OCI-LY1 (cell line): ENCODE data around the gene MFAP3L.

Experiments
- H2AFZ ChIP-seq: fragments of 200-600 bp; sonication (generic), shearing (Covaris generic); 2 replicates; pipeline ENCODE4 v1.6.0; 2014; ENCODE audit warnings: antibody characterized with exemption, mild to moderate bottlenecking, low read length
- H3F3A ChIP-seq: fragments of 200-600 bp; sonication (generic), shearing (Covaris generic); 2 replicates; pipeline ENCODE4 v1.6.0; 2014; ENCODE audit warnings: mild to moderate bottlenecking, antibody characterized with exemption, low read length, moderate library complexity; ENCODE audit not compliant: insufficient read depth
- H3K27ac ChIP-seq: fragments of 200-600 bp; sonication (generic); 2 replicates; pipeline ENCODE4 v1.5.1; 2014; ENCODE audit warnings: low read length, mixed run types, mild to moderate bottlenecking, low read depth; ENCODE audit not compliant: poor library complexity, severe bottlenecking
- H3K27me3 ChIP-seq: fragments of 200-600 bp; sonication (generic); 2 replicates; pipeline ENCODE4 v1.6.0; 2014; ENCODE audit warnings: antibody characterized with exemption, mild to moderate bottlenecking, low read length, moderate library complexity; ENCODE audit not compliant: insufficient read depth
- H3K36me3 ChIP-seq: fragments of 200-600 bp; sonication (generic); 2 replicates; pipeline ENCODE4 v1.6.1; 2014; ENCODE audit warnings: mild to moderate bottlenecking, antibody characterized with exemption, low read length, moderate library complexity, mixed read lengths; ENCODE audit not compliant: insufficient read depth
- H3K4me1 ChIP-seq: fragments of 200-600 bp; sonication (generic); 2 replicates; pipeline ENCODE4 v1.5.1; 2014; ENCODE audit warnings: mild to moderate bottlenecking, low read length, moderate library complexity; ENCODE audit not compliant: insufficient read depth, severe bottlenecking
- H3K4me2 ChIP-seq: fragments of 200-600 bp; sonication (generic), shearing (Covaris generic); 2 replicates; pipeline ENCODE4 v1.6.1; 2014; ENCODE audit warnings: low read length
- H3K4me3 ChIP-seq: fragments of 200-600 bp; sonication (generic); 2 replicates; pipeline ENCODE4 v1.5.1; 2014; ENCODE audit warnings: low read length, low read depth, mild to moderate bottlenecking, mixed read lengths; ENCODE audit not compliant: poor library complexity, severe bottlenecking
- H3K79me2 ChIP-seq: fragments of 200-600 bp; shearing (Covaris generic); 2 replicates; pipeline ENCODE4 v1.6.1; 2016; ENCODE audit warnings: mixed run types, low read length, mixed read lengths; ENCODE audit not compliant: insufficient read depth
- H3K9ac ChIP-seq: fragments of 200-600 bp; sonication (generic), shearing (Covaris generic); 2 replicates; pipeline ENCODE4 v1.6.1; 2014; ENCODE audit warnings: mild to moderate bottlenecking, low read length, mixed read lengths
- H3K9me2 ChIP-seq: fragments of 200-600 bp; sonication (generic), shearing (Covaris generic); 2 replicates; pipeline ENCODE4 v1.6.1; 2014; ENCODE audit warnings: low read depth, mild to moderate bottlenecking, low read length, mixed read lengths
- H3K9me3 ChIP-seq: fragments of 200-600 bp; shearing (Covaris generic); 2 replicates; pipeline ENCODE4 v1.6.1; 2014; ENCODE audit warnings: low read length, mixed read lengths
- H4K20me1 ChIP-seq: fragments of 200-600 bp; sonication (generic), shearing (Covaris generic); 2 replicates; pipeline ENCODE4 v1.6.0; 2016; ENCODE audit warnings: mild to moderate bottlenecking, low read length; ENCODE audit not compliant: insufficient read depth
- CTCF ChIP-seq: fragments of 200-600 bp; sonication (generic), shearing (Covaris generic); IDR thresholded peaks from 2 replicates; pipeline ENCODE4 v1.5.1; 2017; ENCODE audit warnings: mild to moderate bottlenecking, antibody characterized with exemption, low read length, moderate library complexity, mixed read lengths
- EZH2 ChIP-seq: fragments of 200-600 bp; sonication (generic), shearing (Covaris generic); IDR thresholded peaks from 2 replicates; pipeline ENCODE4 v1.8.0; 2017; ENCODE audit warnings: borderline replicate concordance, mixed run types, mild to moderate bottlenecking, antibody characterized with exemption, low read length, moderate library complexity, mixed read lengths

MFAP3L gene

GRCh38 chr4:169988252-169988651, 37.9 kb downstream of the MFAP3L start:
- Histone ChIP-seq H3K4me2 (no peak overlapping the region), H3K27me3 (no peaks in the 10 kb centered on the region), H3K36me3 (no peaks in the 10 kb centered on the region), H2AFZ (no peak overlapping the region), H3K27ac (no peak overlapping the region), H3K4me3 (no peak overlapping the region), H3K79me2 (no peaks in the 10 kb centered on the region), H3K9ac (no peak overlapping the region), H3K9me3 (no peaks in the 10 kb centered on the region), H4K20me1 (no peaks in the 10 kb centered on the region), H3K4me1 (no peaks in the 10 kb centered on the region), H3F3A (no peaks in the 10 kb centered on the region), H3K9me2 (no peaks in the 10 kb centered on the region)
- no peak for TF ChIP-seq CTCF
- no peak for TF ChIP-seq EZH2

- TF ChIP-seq EZH2 (no peak), CTCF (no peak)
- no peaks in the 10 kb centered on the region for H3F3A ChIP-seq
- no peak overlapping the region for H3K4me2 ChIP-seq
- no peaks in the 10 kb centered on the region for H3K9me3 ChIP-seq
- H2AFZ ChIP-seq: no peak overlapping the region
- H3K9ac ChIP-seq: no peak overlapping the region
- H3K4me1 ChIP-seq: no peaks in the 10 kb centered on the region
- no peaks in the 10 kb centered on the region for H3K9me2 ChIP-seq
- H3K36me3 ChIP-seq: no peaks in the 10 kb centered on the region
- no peak overlapping the region for H3K27ac ChIP-seq
- no peaks in the 10 kb centered on the region for H4K20me1 ChIP-seq
- H3K4me3 ChIP-seq: no peak overlapping the region
- H3K27me3 ChIP-seq: no peaks in the 10 kb centered on the region
- H3K79me2 ChIP-seq: no peaks in the 10 kb centered on the region
These were observed 38.6 kb downstream of the MFAP3L start for GRCh38 chr4:169987327-169988228.

GRCh38 chr4:169986369-169986768, 39.8 kb downstream of the MFAP3L start:
- Histone ChIP-seq H3K4me1 (no peaks in the 10 kb centered on the region), H3K27ac (no peak overlapping the region), H3K36me3 (no peaks in the 10 kb centered on the region), H3K9ac (no peak overlapping the region), H3K27me3 (no peaks in the 10 kb centered on the region), H3K9me2 (no peaks in the 10 kb centered on the region), H3K9me3 (no peaks in the 10 kb centered on the region), H2AFZ (no peak overlapping the region), H3F3A (no peaks in the 10 kb centered on the region), H3K4me3 (no peak overlapping the region), H4K20me1 (no peaks in the 10 kb centered on the region), H3K79me2 (no peaks in the 10 kb centered on the region), H3K4me2 (no peak overlapping the region)
- no peak for TF ChIP-seq CTCF
- TF ChIP-seq EZH2: no peak
